HL-60 (cell line): ENCODE measurements around the gene GADD45G.

Source experiments
- DNase-seq, 2 experiments: peaks; one replicate each; pipeline ENCODE4 v3.0.0-alpha.2; 2010 to 2020; ENCODE audit warnings: low read depth in 1 of 2, low spot score in 1 of 2
- H3K27ac ChIP-seq: fragments of 250-450 bp; sonication (Bioruptor Pico); replicated peaks from 2 replicates; pipeline ENCODE4 v1.5.1; 2020; ENCODE audit warnings: mild to moderate bottlenecking, moderate library complexity
- H3K27me3 ChIP-seq: fragments of 250-450 bp; sonication (Bioruptor Pico); 2 replicates; pipeline ENCODE4 v1.5.1; 2021; ENCODE audit warnings: mild to moderate bottlenecking, moderate library complexity; ENCODE audit not compliant: insufficient read depth, poor library complexity, severe bottlenecking
- H3K4me3 ChIP-seq: replicated peaks from 2 replicates; pipeline ENCODE4 v1.5.1; 2011; ENCODE audit warnings: mild to moderate bottlenecking, control low read depth, low read length; ENCODE audit not compliant: insufficient read depth
- GABPA ChIP-seq: IDR thresholded peaks from 2 replicates; pipeline ENCODE4 v1.6.1; 2012; ENCODE audit warnings: low read depth
- POLR2AphosphoS5 ChIP-seq: IDR thresholded peaks from 2 replicates; pipeline ENCODE4 v1.6.1; 2012; ENCODE audit warnings: low read depth
- SPI1 ChIP-seq: IDR thresholded peaks from 2 replicates; pipeline ENCODE4 v1.6.1; 2012; ENCODE audit warnings: low read depth, mild to moderate bottlenecking, borderline replicate concordance
- TF ChIP-seq, protein P1 (sequence below): IDR thresholded peaks from one replicate; pipeline ENCODE4 v1.5.1; 2011; ENCODE audit warnings: low read length, control low read depth, inconsistent platforms; ENCODE audit not compliant: insufficient read depth
- TF ChIP-seq, protein P2 (sequence below): IDR thresholded peaks from 2 replicates; pipeline ENCODE4 v1.6.1; 2012; ENCODE audit warnings: low read depth; ENCODE audit not compliant: insufficient replicate concordance

The GADD45G gene

DNA sequence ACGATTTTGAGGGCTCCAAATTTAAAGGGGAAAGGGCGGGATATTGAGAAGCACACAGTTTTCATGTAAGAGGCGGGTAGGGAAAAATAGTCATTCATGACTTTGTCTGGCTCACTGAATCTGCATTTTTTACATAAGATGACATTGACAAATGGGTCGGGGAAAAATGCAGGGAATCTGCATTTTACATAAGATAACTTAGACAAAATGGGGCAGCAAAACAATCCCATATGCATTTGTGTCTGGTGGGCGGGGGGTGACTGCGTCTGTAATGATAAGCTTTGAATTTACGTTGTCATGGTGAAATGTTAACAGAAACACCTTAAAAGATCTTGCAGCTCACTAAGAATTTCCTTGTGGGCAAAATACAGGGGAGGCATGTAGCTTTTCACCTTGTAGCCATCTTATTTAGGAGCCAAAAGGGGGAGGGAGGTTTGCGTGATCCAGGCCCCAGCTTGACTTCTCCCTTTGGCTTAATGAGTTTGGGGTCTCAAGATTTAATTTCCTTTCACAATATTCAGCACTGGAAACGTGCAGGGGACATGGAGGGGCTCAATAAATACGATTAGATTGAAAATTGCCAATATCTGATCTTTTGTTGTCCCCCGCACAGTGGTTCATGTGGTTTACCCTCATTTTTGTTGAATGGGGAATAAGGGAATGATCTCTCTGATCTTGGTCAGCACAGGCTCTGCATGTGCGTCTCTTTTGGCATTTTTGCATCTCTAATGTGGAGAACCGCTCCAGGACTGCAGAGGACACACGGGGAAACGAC, 41.1 kb upstream of the GADD45G start:
- no peak overlapping the region for H3K4me3 ChIP-seq
- no peak for DNase-seq
- TF ChIP-seq, protein P1, sequence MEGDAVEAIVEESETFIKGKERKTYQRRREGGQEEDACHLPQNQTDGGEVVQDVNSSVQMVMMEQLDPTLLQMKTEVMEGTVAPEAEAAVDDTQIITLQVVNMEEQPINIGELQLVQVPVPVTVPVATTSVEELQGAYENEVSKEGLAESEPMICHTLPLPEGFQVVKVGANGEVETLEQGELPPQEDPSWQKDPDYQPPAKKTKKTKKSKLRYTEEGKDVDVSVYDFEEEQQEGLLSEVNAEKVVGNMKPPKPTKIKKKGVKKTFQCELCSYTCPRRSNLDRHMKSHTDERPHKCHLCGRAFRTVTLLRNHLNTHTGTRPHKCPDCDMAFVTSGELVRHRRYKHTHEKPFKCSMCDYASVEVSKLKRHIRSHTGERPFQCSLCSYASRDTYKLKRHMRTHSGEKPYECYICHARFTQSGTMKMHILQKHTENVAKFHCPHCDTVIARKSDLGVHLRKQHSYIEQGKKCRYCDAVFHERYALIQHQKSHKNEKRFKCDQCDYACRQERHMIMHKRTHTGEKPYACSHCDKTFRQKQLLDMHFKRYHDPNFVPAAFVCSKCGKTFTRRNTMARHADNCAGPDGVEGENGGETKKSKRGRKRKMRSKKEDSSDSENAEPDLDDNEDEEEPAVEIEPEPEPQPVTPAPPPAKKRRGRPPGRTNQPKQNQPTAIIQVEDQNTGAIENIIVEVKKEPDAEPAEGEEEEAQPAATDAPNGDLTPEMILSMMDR: no peak
- no peak for TF ChIP-seq SPI1
- no peak for TF ChIP-seq POLR2AphosphoS5
- no peak for TF ChIP-seq GABPA
- TF ChIP-seq, protein P2, sequence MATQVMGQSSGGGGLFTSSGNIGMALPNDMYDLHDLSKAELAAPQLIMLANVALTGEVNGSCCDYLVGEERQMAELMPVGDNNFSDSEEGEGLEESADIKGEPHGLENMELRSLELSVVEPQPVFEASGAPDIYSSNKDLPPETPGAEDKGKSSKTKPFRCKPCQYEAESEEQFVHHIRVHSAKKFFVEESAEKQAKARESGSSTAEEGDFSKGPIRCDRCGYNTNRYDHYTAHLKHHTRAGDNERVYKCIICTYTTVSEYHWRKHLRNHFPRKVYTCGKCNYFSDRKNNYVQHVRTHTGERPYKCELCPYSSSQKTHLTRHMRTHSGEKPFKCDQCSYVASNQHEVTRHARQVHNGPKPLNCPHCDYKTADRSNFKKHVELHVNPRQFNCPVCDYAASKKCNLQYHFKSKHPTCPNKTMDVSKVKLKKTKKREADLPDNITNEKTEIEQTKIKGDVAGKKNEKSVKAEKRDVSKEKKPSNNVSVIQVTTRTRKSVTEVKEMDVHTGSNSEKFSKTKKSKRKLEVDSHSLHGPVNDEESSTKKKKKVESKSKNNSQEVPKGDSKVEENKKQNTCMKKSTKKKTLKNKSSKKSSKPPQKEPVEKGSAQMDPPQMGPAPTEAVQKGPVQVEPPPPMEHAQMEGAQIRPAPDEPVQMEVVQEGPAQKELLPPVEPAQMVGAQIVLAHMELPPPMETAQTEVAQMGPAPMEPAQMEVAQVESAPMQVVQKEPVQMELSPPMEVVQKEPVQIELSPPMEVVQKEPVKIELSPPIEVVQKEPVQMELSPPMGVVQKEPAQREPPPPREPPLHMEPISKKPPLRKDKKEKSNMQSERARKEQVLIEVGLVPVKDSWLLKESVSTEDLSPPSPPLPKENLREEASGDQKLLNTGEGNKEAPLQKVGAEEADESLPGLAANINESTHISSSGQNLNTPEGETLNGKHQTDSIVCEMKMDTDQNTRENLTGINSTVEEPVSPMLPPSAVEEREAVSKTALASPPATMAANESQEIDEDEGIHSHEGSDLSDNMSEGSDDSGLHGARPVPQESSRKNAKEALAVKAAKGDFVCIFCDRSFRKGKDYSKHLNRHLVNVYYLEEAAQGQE: no peak
- no peak overlapping the region for H3K27ac ChIP-seq
- H3K27me3 ChIP-seq: no peaks in the 10 kb centered on the region

DNA sequence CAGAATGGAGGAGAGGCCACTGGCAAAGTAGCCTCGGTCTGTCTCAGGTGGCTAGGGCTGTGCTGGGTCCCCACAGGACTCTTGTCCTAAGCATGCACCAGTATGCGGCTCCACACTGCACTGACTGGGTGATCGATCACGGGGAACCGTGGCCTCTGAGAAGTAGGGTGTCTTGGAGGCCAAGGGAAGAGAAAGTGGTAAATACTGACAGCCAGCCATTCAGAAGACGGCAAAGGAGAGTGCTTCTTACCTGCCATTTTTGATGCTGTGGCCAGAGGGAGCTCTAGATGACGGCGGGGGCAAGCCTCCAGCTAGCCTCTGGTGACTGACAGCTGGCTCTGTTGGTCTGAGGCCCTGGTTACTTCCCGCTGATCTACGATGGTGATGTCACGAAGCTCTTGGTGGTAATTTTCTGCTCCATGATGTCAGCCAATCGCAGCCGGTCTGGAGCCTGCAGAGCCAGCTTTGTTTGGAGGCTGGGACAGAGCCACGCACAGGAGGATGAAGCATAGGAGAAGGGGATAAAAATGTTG, 40.4 kb upstream of the GADD45G start:
- Histone ChIP-seq H3K27ac (no peak overlapping the region), H3K4me3 (no peak overlapping the region), H3K27me3 (no peaks in the 10 kb centered on the region)
- TF ChIP-seq, protein P1: peak; percentile 43
- no peak for TF ChIP-seq POLR2AphosphoS5
- no peak for TF ChIP-seq SPI1
- TF ChIP-seq, protein P2: no peak
- TF ChIP-seq GABPA: no peak
- DNase-seq: peak in 1 of 2 experiments; percentile 71

DNA sequence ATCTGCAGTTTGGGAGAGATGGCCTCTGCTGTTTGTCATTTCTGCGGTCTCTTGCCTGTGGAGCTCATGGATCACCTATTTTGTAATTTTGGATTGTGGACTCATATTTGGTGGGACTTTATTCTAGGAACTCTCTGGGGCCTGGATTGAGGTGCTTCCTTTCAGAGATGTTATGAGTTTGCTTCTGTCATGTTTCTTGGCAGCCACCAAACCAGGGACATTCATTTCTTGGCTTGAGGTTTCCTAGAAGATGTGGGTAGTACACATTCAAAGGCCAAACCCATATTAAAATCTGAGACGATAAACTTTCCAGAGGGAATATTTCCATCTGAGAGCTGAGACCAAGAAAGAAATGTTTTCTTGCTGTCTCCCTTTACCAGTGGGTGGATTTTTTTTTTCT, 37.2 kb upstream of the GADD45G start:
- DNase-seq: no peak
- H3K4me3 ChIP-seq: no peak overlapping the region
- H3K27me3 ChIP-seq: no peaks in the 10 kb centered on the region
- TF ChIP-seq POLR2AphosphoS5: no peak
- H3K27ac ChIP-seq: no peak overlapping the region

DNA sequence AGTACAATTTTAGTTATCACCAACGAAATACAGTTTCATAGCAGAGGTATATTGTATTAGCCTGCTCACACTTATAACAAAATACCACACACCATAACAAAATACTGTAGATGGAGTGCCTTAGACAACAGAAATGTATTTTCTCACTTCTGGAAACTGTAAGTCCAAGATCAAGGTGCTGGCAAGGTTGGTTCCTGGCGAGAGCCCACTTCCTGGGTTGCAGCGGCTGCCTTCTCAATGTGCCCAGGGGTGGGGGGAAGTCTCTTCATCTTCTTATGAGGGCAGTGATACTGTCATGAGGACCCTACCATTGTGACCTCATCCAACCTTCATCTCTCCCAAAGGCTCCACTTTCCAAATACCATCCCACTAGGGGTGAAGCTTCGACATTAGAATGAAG, 30.5 kb upstream of the GADD45G start:
- H3K27ac ChIP-seq: no peak overlapping the region
- TF ChIP-seq, protein P2: no peak
- no peak for TF ChIP-seq SPI1
- TF ChIP-seq, protein P1: no peak
- TF ChIP-seq POLR2AphosphoS5: no peak
- no peak for TF ChIP-seq GABPA
- no peak overlapping the region for H3K4me3 ChIP-seq
- no peaks in the 10 kb centered on the region for H3K27me3 ChIP-seq
- no peak for DNase-seq
